ENCODE results near the gene SLC30A7. TPM values are rescaled to one million over a fixed set of nuclear protein-coding genes. Genes with fewer than 3 reads are reported as not detected.

The SLC30A7 gene
- total RNA-seq, 1 donor from 2014 or later, result 28.2 TPM

DNA sequence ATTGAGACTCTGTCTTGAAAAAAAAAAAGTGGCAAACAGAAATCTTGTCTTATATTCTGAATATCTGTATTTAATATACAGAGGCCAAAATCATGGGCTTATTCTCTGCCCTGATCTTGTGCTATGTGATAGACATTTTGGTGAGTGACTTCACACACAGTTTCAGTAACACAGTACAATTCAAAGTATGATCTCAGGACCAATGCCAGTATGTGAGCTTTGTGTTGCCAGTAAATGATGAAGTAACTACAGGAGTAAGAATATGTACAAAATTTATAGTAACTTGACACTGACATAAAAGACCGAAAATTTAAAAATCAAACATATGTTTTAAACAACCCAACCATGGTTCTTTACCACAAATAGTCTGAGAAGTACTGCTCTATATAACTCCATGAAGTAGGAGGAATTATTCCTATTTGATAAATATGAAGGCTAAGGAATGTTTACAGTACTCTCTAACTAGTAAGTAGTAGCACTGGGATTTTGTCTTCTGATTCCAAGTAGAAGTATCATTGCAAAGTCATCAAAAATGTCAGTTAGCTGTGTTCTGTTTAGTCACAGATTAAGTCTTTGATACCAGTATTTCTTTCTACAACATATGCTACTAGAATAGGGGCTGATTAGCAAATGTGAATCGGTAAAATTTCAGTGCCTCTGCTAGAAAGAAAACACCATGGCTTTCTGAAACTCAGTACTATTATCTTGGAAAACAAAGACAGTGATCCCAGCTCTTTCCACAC is 104.4 kb downstream of the SLC30A7 start:
- no peaks in the 10 kb centered on the region for H3K27me3 Mint-ChIP-seq
- DNase-seq (ENCODE audit: low spot score, unreplicated experiment), result no peak
- TF ChIP-seq, protein P1, sequence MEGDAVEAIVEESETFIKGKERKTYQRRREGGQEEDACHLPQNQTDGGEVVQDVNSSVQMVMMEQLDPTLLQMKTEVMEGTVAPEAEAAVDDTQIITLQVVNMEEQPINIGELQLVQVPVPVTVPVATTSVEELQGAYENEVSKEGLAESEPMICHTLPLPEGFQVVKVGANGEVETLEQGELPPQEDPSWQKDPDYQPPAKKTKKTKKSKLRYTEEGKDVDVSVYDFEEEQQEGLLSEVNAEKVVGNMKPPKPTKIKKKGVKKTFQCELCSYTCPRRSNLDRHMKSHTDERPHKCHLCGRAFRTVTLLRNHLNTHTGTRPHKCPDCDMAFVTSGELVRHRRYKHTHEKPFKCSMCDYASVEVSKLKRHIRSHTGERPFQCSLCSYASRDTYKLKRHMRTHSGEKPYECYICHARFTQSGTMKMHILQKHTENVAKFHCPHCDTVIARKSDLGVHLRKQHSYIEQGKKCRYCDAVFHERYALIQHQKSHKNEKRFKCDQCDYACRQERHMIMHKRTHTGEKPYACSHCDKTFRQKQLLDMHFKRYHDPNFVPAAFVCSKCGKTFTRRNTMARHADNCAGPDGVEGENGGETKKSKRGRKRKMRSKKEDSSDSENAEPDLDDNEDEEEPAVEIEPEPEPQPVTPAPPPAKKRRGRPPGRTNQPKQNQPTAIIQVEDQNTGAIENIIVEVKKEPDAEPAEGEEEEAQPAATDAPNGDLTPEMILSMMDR (IDR thresholded peaks at IDR 0.05; ENCODE audit: unreplicated experiment), result no peak
- H3K4me3 Mint-ChIP-seq (ENCODE audit: low read depth), result no peak overlapping the region
- H3K27ac Mint-ChIP-seq, result no peak overlapping the region
- peaks cover 11% of the 10 kb centered on the region for H3K4me1 Mint-ChIP-seq (ENCODE audit: low read depth)
- no peaks in the 10 kb centered on the region for H3K9me3 Mint-ChIP-seq (ENCODE audit: low read depth)
- peaks cover 11% of the 10 kb centered on the region for H3K36me3 Mint-ChIP-seq (ENCODE audit: insufficient read depth)

DNA sequence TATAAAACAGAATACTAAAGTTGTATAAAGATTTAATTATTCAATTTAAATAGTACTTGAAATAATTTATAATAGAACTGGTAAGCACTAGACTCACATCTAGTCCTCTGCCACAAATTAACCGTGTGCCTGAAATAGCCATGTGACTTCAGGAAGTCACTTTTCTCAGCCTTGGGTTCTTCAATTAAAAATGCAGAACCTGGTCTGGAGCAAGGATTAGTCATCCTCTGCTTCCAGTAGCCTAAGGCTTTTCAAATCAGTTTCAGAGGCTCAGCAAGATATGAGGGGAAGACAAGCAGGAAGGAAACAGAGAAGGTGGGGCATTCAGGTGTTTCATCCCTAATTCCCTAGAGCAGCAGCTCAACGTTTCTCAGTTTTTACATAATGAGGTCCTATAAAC is 106.7 kb downstream of the SLC30A7 start:
- TF ChIP-seq, protein P1 (IDR thresholded peaks at IDR 0.05; ENCODE audit: unreplicated experiment), result no peak
- H3K4me3 Mint-ChIP-seq (ENCODE audit: low read depth), result no peak overlapping the region
- no peaks in the 10 kb centered on the region for H3K9me3 Mint-ChIP-seq (ENCODE audit: low read depth)
- peaks cover 9% of the 10 kb centered on the region for H3K36me3 Mint-ChIP-seq (ENCODE audit: insufficient read depth)
- H3K27ac Mint-ChIP-seq, result no peak overlapping the region
- H3K27me3 Mint-ChIP-seq, result no peaks in the 10 kb centered on the region
- no peak for DNase-seq (ENCODE audit: low spot score, unreplicated experiment)
- H3K4me1 Mint-ChIP-seq (ENCODE audit: low read depth), result peaks cover 11% of the 10 kb centered on the region

DNA sequence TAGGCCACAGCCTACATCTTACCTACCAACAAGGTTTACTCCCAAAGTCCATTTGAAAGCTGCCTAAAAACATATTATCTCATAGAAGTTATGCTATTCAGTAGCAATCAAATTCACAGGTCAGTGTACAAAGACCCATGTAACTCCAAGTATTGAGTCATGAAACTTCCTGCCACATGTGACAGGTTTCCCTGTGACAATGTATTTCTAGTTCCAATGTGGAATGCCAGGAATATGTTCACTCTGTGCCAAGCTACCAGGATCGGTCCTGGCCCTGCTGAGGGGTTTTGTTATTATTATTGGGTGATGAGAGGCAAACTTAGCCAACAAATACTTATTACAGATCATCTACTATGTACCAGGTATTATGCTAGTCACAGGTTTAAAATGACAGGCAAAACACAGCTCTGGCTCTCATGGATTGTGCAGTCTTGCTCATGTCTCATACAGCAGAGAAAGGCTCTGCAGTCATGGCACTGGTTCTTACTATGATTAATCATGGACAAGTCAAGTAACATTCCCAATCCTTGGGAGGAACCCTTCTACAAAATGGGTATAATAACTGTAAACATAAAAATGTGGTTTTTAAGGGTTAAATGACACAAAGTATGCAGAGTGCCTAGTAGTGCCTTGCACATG is 107.2 kb downstream of the SLC30A7 start:
- TF ChIP-seq, protein P1 (IDR thresholded peaks at IDR 0.05; ENCODE audit: unreplicated experiment), result no peak
- no peak for DNase-seq (ENCODE audit: low spot score, unreplicated experiment)
- H3K27me3 Mint-ChIP-seq, result no peaks in the 10 kb centered on the region
- peaks cover 11% of the 10 kb centered on the region for H3K4me1 Mint-ChIP-seq (ENCODE audit: low read depth)
- H3K4me3 Mint-ChIP-seq (ENCODE audit: low read depth), result no peak overlapping the region
- H3K9me3 Mint-ChIP-seq (ENCODE audit: low read depth), result no peaks in the 10 kb centered on the region
- peak overlapping the region; percentile 24 for H3K27ac Mint-ChIP-seq
- peaks cover 7% of the 10 kb centered on the region for H3K36me3 Mint-ChIP-seq (ENCODE audit: insufficient read depth)

DNA sequence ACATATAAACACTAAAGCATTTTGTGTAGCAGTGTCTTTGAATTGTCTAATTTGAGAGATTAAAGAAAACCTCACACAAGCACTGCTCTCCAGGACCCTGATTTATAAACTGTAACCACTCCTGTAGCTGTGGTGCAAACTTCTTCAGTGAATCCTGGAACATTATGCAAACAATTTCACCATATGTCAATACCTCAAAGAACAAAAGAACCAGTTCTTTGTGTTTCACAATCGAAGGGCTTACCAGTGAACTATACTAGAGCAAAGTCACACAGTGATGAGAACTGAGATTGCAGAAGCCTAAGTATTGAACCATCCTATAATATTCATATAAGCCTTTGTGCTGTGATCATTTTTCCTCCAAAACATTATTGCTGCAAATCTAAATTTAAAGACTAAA is 108.2 kb downstream of the SLC30A7 start:
- Mint-ChIP-seq H3K9me3 (ENCODE audit: low read depth) (no peaks in the 10 kb centered on the region), H3K4me1 (ENCODE audit: low read depth) (peaks cover 11% of the 10 kb centered on the region), H3K36me3 (ENCODE audit: insufficient read depth) (peaks cover 7% of the 10 kb centered on the region), H3K27ac (no peak overlapping the region), H3K27me3 (no peaks in the 10 kb centered on the region), H3K4me3 (ENCODE audit: low read depth) (no peak overlapping the region)
- no peak for DNase-seq (ENCODE audit: low spot score, unreplicated experiment)
- TF ChIP-seq, protein P1 (IDR thresholded peaks at IDR 0.05; ENCODE audit: unreplicated experiment), result no peak

DNA sequence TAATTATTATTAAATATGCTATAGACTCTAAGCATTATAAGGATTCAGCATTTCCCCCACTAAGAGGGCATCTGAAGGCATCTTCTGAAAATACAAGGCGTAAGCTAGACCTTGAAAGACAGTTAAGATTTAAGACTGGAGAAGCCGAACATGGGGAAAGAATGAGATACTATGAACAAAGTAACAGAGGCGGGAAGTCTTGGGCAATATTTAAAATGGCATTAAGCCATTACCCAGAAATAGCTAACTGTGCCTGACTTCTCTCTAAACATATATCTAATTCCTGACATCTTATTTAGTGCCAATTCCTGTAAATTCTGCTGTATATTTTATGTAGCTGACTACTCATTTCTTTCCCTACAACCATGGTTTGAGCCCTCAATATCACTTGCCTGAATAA is 108.8 kb downstream of the SLC30A7 start:
- Mint-ChIP-seq H3K27me3 (no peaks in the 10 kb centered on the region), H3K36me3 (ENCODE audit: insufficient read depth) (peaks cover 7% of the 10 kb centered on the region), H3K4me3 (ENCODE audit: low read depth) (no peak overlapping the region), H3K4me1 (ENCODE audit: low read depth) (peaks cover 11% of the 10 kb centered on the region), H3K9me3 (ENCODE audit: low read depth) (no peaks in the 10 kb centered on the region), H3K27ac (no peak overlapping the region)
- TF ChIP-seq, protein P1 (IDR thresholded peaks at IDR 0.05; ENCODE audit: unreplicated experiment), result no peak
- no peak for DNase-seq (ENCODE audit: low spot score, unreplicated experiment)

All from progenitor cell of endocrine pancreas (in vitro differentiated cells).